Activated T-cell treated with anti-CD3 and anti-CD28 coated beads, Interleukin-2, amount 50 U/mL, for 24 hours (primary cell): ENCODE results near the gene FFAR4.

Experiments used
- DNase-seq: peaks from one replicate; pipeline ENCODE4 v3.0.0-alpha.2; 2020
- H3K27ac Mint-ChIP-seq: 2 replicates; pipeline ENCODE4 v1.8.0; 2020; ENCODE audit warnings: mild to moderate bottlenecking, mixed read lengths
- H3K27me3 Mint-ChIP-seq: 2 replicates; pipeline ENCODE4 v1.8.0; 2020; ENCODE audit warnings: mixed read lengths
- H3K36me3 Mint-ChIP-seq: 2 replicates; pipeline ENCODE4 v1.8.0; 2020; ENCODE audit warnings: low read depth, mixed read lengths
- H3K4me1 Mint-ChIP-seq: 2 replicates; pipeline ENCODE4 v1.8.0; 2020; ENCODE audit warnings: low read depth, mixed read lengths
- H3K4me3 Mint-ChIP-seq: 2 replicates; pipeline ENCODE4 v1.8.0; 2020; ENCODE audit warnings: mild to moderate bottlenecking, moderate library complexity, mixed read lengths
- H3K9me3 Mint-ChIP-seq: 2 replicates; pipeline ENCODE4 v1.8.0; 2020; ENCODE audit warnings: mixed read lengths

FFAR4 gene

GRCh38 chr10:93580828-93581227, 14.4 kb downstream of the FFAR4 start:
- peaks cover 20% of the 10 kb centered on the region for H3K27me3 Mint-ChIP-seq
- no peaks in the 10 kb centered on the region for H3K36me3 Mint-ChIP-seq
- no peak overlapping the region for H3K27ac Mint-ChIP-seq
- H3K4me3 Mint-ChIP-seq, result no peak overlapping the region
- no peak for DNase-seq
- H3K4me1 Mint-ChIP-seq, result no peaks in the 10 kb centered on the region
- H3K9me3 Mint-ChIP-seq, result peaks cover 2% of the 10 kb centered on the region

DNA sequence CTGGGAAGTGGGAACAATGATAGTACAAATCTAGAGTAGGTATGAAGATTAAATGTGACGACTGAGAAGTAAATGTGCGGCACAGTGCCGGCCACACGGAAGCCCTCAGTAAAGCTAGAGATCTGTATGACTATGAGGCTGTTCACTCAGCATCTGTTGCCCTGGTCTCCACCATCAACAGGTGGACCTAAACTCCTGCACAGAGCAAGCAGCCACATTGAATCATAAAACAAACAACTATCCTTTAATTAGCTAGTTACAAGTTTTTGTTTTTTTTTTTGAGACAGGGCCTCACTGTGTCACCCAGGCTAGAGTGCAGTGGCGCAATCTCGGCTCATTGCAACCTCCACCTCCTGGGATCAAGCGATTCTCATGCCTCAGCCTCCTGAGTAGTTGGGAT, 18.0 kb downstream of the FFAR4 start:
- DNase-seq, result no peak
- peaks cover 2% of the 10 kb centered on the region for H3K9me3 Mint-ChIP-seq
- H3K4me3 Mint-ChIP-seq, result no peak overlapping the region
- peaks cover 26% of the 10 kb centered on the region for H3K27me3 Mint-ChIP-seq
- H3K27ac Mint-ChIP-seq, result no peak overlapping the region
- no peaks in the 10 kb centered on the region for H3K36me3 Mint-ChIP-seq
- no peaks in the 10 kb centered on the region for H3K4me1 Mint-ChIP-seq

DNA sequence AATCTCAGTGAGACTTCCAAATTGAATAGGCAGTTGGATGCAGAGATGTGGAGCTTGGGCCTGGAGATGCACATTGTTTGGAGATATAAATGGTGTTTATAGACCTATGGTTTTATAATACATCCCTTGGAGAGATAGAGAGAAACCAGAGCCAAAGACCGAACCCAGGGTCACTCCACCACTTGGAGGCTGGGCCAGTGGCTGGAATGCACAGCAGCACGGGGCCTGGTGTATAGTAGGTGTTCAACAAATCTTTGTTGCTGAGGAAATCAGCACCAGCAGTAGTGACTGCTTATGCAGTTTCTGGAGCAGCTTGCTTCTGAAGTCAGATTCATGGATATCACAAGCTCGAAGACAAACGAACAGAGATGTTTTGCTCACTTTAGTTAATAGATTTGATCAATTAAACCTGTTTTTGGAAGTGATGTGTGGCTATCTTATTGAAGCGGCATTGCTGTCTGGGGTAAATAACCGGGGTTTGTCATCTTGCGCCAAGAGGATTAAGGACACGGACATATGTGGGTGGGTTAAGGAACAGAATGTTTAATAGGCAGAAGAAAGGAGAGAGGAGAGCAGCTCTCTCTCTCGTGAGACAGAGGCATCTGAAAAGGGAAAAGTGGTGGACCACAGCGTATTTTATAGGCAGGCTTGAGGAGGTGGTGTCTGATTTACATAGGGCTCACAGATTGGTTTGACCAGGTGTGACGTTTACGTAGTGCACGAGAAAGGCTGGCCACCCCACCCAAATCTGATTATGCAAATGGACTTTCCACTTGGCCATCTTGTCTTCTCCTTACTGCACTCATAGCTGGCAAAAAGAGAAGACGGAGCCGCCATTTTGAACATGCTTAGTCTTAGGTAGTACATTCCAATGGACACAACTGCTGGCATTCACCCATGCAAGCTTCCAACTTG, 23.4 kb downstream of the FFAR4 start:
- no peak for DNase-seq
- H3K4me1 Mint-ChIP-seq, result no peaks in the 10 kb centered on the region
- H3K27me3 Mint-ChIP-seq, result peaks cover 14% of the 10 kb centered on the region
- H3K4me3 Mint-ChIP-seq, result no peak overlapping the region
- no peak overlapping the region for H3K27ac Mint-ChIP-seq
- H3K36me3 Mint-ChIP-seq, result no peaks in the 10 kb centered on the region
- H3K9me3 Mint-ChIP-seq, result no peaks in the 10 kb centered on the region

DNA sequence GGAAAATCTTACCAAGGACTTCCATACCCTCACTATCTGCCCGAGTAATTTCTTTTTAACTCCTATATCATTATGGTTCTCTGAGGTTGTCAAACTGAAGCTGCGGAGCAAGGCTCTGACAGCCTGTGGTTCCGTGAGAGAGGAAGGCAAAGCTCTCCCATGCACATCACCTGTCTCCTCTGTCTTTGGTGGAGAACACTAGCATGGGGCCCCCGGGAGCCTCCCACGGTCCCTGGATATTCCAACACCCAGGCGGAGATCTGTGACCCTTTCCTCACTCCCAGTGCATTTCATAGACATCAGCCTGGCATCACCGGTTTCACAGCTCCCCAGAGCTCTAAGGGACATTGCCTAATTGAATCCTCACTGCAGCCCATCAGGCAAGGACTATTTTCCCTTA, 24.2 kb downstream of the FFAR4 start:
- Mint-ChIP-seq H3K4me1 (no peaks in the 10 kb centered on the region), H3K4me3 (no peak overlapping the region), H3K27ac (no peak overlapping the region), H3K9me3 (no peaks in the 10 kb centered on the region), H3K36me3 (no peaks in the 10 kb centered on the region), H3K27me3 (peaks cover 18% of the 10 kb centered on the region)
- DNase-seq, result no peak

DNA sequence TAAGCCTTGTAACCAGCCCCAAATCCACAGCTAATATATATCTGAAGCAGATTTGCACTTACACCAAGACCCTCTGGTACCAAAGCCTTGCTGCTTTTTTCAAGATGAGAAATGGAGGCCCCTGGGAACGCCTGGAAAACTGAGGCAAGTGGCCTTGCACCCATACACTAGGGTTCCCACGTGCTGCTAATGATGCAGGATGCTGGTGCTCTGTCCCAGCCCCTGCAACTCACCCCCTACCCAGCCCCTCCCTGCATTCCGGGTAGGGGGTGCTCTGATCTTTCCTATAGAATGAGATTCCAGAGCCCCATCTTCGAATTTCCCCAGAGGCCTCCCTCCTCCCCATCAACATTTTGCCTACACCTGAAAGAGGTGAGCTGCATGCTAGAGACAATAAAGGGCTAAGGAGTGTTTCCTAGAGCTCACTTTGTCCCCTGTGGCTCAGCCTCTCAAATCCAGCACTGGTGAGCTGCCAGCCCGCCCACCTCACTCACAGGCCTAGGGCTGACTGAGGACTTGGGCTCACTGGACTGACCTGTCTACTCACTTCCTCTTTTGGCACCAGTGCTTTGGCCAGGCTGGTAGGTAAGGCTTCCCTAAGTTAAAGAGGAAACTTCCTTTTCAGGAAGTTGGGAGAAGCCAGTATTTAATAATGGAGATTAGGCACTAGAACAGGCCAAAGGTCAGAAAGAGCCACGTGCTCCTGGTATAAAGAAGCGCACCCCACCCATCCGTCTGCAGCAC, 24.8 kb downstream of the FFAR4 start:
- no peaks in the 10 kb centered on the region for H3K4me1 Mint-ChIP-seq
- DNase-seq, result no peak
- H3K27ac Mint-ChIP-seq, result no peak overlapping the region
- no peaks in the 10 kb centered on the region for H3K36me3 Mint-ChIP-seq
- peaks cover 18% of the 10 kb centered on the region for H3K27me3 Mint-ChIP-seq
- H3K9me3 Mint-ChIP-seq, result no peaks in the 10 kb centered on the region
- H3K4me3 Mint-ChIP-seq, result no peak overlapping the region

DNA sequence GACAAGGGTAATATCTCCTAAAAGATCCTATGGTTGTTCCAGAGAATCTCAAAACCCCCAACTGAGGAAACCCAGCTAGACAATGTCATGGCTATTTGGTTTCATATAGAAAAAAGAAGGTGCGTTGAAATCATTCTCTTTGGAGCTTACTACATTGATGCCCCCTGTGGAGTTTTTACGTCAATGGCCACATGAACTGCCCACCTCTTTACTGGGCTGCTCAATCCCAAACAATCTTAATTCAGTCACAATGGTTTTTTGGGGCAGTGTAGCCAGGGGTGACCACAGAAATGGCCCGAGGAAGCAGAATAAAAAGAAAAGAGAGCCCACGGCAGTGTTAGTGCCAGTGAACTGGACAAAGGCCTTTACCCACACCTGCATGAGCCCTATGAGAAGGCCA, 26.8 kb downstream of the FFAR4 start:
- Mint-ChIP-seq H3K27me3 (peaks cover 16% of the 10 kb centered on the region), H3K36me3 (no peaks in the 10 kb centered on the region), H3K27ac (no peak overlapping the region), H3K4me3 (no peak overlapping the region), H3K9me3 (no peaks in the 10 kb centered on the region), H3K4me1 (no peaks in the 10 kb centered on the region)
- DNase-seq, result no peak

DNA sequence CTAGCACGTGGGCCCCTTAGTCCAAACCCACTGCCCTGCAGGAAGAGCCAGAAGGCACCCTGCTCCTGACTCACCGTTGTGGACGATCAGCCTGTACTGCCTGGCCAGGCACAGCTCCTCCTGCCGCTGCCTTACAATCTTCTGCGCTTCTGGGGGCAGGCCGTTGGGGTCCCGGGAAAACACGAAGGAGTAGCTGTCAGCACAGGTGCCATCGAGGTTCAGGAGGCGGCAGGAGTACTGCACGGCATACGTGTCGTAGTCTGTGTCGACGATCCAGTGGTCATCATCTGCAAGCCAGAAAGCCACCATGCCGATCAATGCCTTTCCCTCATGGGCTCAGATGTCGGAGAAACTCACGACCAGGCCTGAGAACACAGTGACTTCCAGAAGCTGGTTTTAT, 27.3 kb downstream of the FFAR4 start:
- Mint-ChIP-seq H3K36me3 (no peaks in the 10 kb centered on the region), H3K4me1 (no peaks in the 10 kb centered on the region)

GRCh38 chr10:93594518-93594917, 28.1 kb downstream of the FFAR4 start:
- H3K4me3 Mint-ChIP-seq, result no peak overlapping the region
- no peaks in the 10 kb centered on the region for H3K4me1 Mint-ChIP-seq
- peaks cover 11% of the 10 kb centered on the region for H3K27me3 Mint-ChIP-seq
- H3K9me3 Mint-ChIP-seq, result no peaks in the 10 kb centered on the region
- no peak overlapping the region for H3K27ac Mint-ChIP-seq
- no peak for DNase-seq
- no peaks in the 10 kb centered on the region for H3K36me3 Mint-ChIP-seq

More for the DNA sequence above, 27.3 kb downstream of the FFAR4 start:
- Mint-ChIP-seq H3K4me3 (no peak overlapping the region), H3K9me3 (no peaks in the 10 kb centered on the region), H3K27me3 (peaks cover 14% of the 10 kb centered on the region), H3K27ac (no peak overlapping the region)
- DNase-seq, result no peak

GRCh38 chr10:93595378-93596161, 29.1 kb downstream of the FFAR4 start:
- H3K9me3 Mint-ChIP-seq, result no peaks in the 10 kb centered on the region
- H3K27me3 Mint-ChIP-seq, result peaks cover 21% of the 10 kb centered on the region
- no peak overlapping the region for H3K4me3 Mint-ChIP-seq
- no peaks in the 10 kb centered on the region for H3K36me3 Mint-ChIP-seq
- H3K4me1 Mint-ChIP-seq, result no peaks in the 10 kb centered on the region
- no peak for DNase-seq
- no peak overlapping the region for H3K27ac Mint-ChIP-seq

GRCh38 chr10:93596539-93596938, 30.1 kb downstream of the FFAR4 start:
- H3K27ac Mint-ChIP-seq, result no peak overlapping the region
- DNase-seq, result no peak
- H3K9me3 Mint-ChIP-seq, result no peaks in the 10 kb centered on the region
- peaks cover 24% of the 10 kb centered on the region for H3K27me3 Mint-ChIP-seq
- H3K4me1 Mint-ChIP-seq, result peaks cover under 1% of the 10 kb centered on the region
- H3K36me3 Mint-ChIP-seq, result no peaks in the 10 kb centered on the region
- no peak overlapping the region for H3K4me3 Mint-ChIP-seq

GRCh38 chr10:93597075-93597599, 30.7 kb downstream of the FFAR4 start:
- H3K27me3 Mint-ChIP-seq, result peaks cover 30% of the 10 kb centered on the region
- H3K36me3 Mint-ChIP-seq, result no peaks in the 10 kb centered on the region
- H3K9me3 Mint-ChIP-seq, result no peaks in the 10 kb centered on the region
- H3K4me1 Mint-ChIP-seq, result peaks cover 4% of the 10 kb centered on the region
- no peak for DNase-seq
- no peak overlapping the region for H3K4me3 Mint-ChIP-seq
- no peak overlapping the region for H3K27ac Mint-ChIP-seq

DNA sequence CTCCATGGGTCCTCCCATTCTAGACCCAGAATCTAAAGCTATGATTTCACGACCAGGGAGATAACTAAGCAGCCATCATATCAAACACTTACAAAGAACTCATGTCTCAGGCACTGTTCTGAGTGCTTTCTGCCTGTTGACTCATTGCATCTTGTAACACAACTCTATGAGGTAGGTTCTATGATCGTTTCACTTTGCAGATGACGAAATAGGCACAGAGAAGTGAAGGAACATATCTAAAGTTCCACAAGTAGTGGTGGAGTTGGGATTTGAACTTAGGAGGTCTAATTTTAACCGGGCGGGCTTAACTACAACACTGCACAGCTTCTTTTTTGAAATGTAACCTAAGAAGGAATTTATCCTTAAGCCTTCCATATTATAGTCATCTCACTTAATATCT, 31.7 kb downstream of the FFAR4 start:
- Mint-ChIP-seq H3K27me3 (peaks cover 40% of the 10 kb centered on the region), H3K27ac (no peak overlapping the region), H3K4me1 (peaks cover 4% of the 10 kb centered on the region), H3K9me3 (no peaks in the 10 kb centered on the region), H3K36me3 (no peaks in the 10 kb centered on the region), H3K4me3 (no peak overlapping the region)
- DNase-seq, result no peak

DNA sequence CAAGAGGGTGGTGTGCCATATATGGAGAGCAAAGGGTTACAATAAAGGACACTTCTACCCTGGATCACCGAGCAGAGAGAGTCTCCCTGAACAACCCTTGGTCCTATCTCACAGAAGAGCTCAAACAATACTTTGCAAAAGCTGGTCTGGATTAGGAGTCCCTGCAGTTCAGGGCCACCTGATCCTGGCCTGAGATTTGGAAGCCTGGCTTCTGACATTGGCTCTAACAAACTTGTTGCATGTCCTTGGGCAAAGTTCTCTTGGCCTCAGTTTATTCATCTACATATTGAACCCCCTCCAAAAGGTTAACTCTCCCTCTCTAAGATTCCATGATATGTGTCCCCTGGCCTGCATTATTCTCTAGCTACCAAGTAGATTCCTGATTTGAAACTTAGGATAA, 32.9 kb downstream of the FFAR4 start:
- peaks cover 47% of the 10 kb centered on the region for H3K27me3 Mint-ChIP-seq
- H3K4me3 Mint-ChIP-seq, result no peak overlapping the region
- no peaks in the 10 kb centered on the region for H3K36me3 Mint-ChIP-seq
- H3K9me3 Mint-ChIP-seq, result no peaks in the 10 kb centered on the region
- peaks cover 4% of the 10 kb centered on the region for H3K4me1 Mint-ChIP-seq
- no peak overlapping the region for H3K27ac Mint-ChIP-seq
- no peak for DNase-seq

DNA sequence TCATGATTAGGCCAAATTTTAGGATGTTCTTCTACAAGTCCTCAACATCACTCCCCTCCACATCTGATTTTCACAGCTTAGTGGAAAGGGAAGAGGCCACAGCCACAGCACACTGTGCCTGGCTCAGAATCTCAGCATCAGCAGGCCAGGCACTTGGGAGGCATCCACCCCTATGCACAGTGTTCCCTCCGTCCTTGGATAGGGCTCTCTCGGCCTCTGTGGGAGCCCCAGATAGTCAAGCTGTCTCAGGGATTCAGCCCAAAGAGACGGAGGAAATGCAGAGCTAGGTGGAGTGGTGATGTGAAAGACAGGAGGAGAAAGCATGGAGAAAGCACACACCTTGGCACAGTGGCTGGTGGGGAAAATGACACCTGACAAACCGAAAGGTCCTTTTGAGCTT, 33.3 kb downstream of the FFAR4 start:
- peaks cover 51% of the 10 kb centered on the region for H3K27me3 Mint-ChIP-seq
- H3K27ac Mint-ChIP-seq, result no peak overlapping the region
- H3K4me3 Mint-ChIP-seq, result no peak overlapping the region
- no peaks in the 10 kb centered on the region for H3K9me3 Mint-ChIP-seq
- no peak for DNase-seq
- no peaks in the 10 kb centered on the region for H3K36me3 Mint-ChIP-seq
- H3K4me1 Mint-ChIP-seq, result peaks cover 4% of the 10 kb centered on the region
